ENCODE results near the gene MDGA2. TPM values are rescaled to one million over a fixed set of nuclear protein-coding genes. Genes with fewer than 3 reads are reported as not detected.

MDGA2 gene
- total RNA-seq, 6 donors from 2014 or later: 0.61 TPM; not detected in 5

DNA sequence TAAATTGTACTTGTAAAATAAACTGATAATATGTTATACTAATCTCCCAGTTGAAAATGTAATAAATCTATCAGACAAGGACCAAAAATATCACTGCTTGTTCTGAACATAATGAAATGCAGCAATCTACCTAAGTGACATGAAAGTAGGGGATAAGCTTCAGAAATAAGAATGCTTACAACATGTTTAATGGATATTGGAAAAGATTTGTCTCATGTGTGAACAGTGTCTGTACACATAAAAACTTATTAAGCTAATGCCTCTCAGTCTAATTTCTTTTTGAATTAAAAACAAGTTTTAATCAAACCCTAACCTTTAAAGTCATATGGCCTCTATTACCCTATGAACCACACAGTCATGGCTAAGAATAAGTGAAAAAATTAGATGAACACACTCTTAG, 465.3 kb downstream of the MDGA2 start:
- no peak overlapping the region for H3K4me3 ChIP-seq
- no peaks in the 10 kb centered on the region for H3K9me3 ChIP-seq
- H3K36me3 ChIP-seq: no peaks in the 10 kb centered on the region
- TF ChIP-seq, protein P1, sequence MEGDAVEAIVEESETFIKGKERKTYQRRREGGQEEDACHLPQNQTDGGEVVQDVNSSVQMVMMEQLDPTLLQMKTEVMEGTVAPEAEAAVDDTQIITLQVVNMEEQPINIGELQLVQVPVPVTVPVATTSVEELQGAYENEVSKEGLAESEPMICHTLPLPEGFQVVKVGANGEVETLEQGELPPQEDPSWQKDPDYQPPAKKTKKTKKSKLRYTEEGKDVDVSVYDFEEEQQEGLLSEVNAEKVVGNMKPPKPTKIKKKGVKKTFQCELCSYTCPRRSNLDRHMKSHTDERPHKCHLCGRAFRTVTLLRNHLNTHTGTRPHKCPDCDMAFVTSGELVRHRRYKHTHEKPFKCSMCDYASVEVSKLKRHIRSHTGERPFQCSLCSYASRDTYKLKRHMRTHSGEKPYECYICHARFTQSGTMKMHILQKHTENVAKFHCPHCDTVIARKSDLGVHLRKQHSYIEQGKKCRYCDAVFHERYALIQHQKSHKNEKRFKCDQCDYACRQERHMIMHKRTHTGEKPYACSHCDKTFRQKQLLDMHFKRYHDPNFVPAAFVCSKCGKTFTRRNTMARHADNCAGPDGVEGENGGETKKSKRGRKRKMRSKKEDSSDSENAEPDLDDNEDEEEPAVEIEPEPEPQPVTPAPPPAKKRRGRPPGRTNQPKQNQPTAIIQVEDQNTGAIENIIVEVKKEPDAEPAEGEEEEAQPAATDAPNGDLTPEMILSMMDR (IDR thresholded peaks at IDR 0.05): no peak
- no peak for TF ChIP-seq POLR2AphosphoS5 (IDR thresholded peaks at IDR 0.05)
- no peak for TF ChIP-seq EP300 (IDR thresholded peaks at IDR 0.05)
- TF ChIP-seq POLR2A (IDR thresholded peaks at IDR 0.05): no peak
- no peaks in the 10 kb centered on the region for H3K27me3 ChIP-seq
- ATAC-seq (ENCODE audit: low FRiP score in 2 of 2): no peak
- no peak overlapping the region for H3K27ac ChIP-seq
- DNase-seq: no peak
- no peaks in the 10 kb centered on the region for H3K4me1 ChIP-seq

DNA sequence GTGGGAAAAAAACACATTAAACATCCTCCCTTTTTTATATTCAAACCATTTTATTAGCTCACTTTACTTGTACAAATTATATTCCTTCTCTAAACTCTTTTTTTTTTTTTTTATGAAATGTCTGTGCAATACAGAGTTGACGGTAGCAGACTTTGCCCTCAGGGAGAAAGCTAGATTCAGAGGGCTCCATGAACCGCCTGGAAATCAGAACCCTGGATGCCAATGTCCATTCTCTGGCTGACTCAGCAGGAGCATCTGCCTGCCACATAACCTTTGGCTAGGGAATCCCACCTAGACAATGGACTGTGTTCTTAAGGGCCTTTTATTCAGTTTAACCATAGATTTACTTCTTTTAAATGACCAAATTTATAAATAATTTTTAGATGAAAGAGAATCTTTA, 467.0 kb downstream of the MDGA2 start:
- no peak overlapping the region for H3K27ac ChIP-seq
- H3K36me3 ChIP-seq: no peaks in the 10 kb centered on the region
- TF ChIP-seq POLR2AphosphoS5 (IDR thresholded peaks at IDR 0.05) (no peak), EP300 (IDR thresholded peaks at IDR 0.05) (no peak), POLR2A (IDR thresholded peaks at IDR 0.05) (no peak)
- TF ChIP-seq, protein P1 (IDR thresholded peaks at IDR 0.05): no peak
- ATAC-seq (ENCODE audit: low FRiP score in 2 of 2) (no peak), DNase-seq (no peak)
- no peaks in the 10 kb centered on the region for H3K9me3 ChIP-seq
- no peaks in the 10 kb centered on the region for H3K27me3 ChIP-seq
- WGBS, 2 donors: 87 to 89% methylated on average over 2 of the region's 2 CpGs
- no peaks in the 10 kb centered on the region for H3K4me1 ChIP-seq
- H3K4me3 ChIP-seq: no peak overlapping the region

DNA sequence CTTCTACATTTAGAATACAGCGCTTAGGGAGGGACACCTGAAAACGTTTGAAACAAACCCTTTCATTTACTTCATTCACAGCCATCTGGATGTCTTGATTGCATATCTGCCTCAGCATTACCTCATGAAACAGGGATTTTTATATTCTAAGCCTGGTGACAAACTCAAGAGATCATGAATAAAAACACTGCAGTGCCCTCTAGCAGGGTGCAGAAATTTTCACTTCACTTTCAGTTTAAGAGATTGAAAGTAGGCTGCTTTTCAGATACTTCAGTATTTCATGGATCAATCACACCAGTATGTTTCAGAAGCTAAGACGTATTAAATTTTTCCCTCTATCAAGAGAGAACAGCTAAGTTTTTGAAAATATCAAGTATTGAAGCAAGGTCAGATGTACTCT, 467.8 kb downstream of the MDGA2 start:
- H3K4me1 ChIP-seq: no peaks in the 10 kb centered on the region
- H3K9me3 ChIP-seq: no peaks in the 10 kb centered on the region
- no peak overlapping the region for H3K27ac ChIP-seq
- ATAC-seq (ENCODE audit: low FRiP score in 2 of 2): no peak
- TF ChIP-seq POLR2AphosphoS5 (IDR thresholded peaks at IDR 0.05) (no peak), EP300 (IDR thresholded peaks at IDR 0.05) (no peak), POLR2A (IDR thresholded peaks at IDR 0.05) (no peak)
- TF ChIP-seq, protein P1 (IDR thresholded peaks at IDR 0.05): no peak
- DNase-seq: no peak
- WGBS, 2 donors: 49 to 50% methylated on average over 3 of the region's 3 CpGs
- no peak overlapping the region for H3K4me3 ChIP-seq
- H3K36me3 ChIP-seq: no peaks in the 10 kb centered on the region
- no peaks in the 10 kb centered on the region for H3K27me3 ChIP-seq

DNA sequence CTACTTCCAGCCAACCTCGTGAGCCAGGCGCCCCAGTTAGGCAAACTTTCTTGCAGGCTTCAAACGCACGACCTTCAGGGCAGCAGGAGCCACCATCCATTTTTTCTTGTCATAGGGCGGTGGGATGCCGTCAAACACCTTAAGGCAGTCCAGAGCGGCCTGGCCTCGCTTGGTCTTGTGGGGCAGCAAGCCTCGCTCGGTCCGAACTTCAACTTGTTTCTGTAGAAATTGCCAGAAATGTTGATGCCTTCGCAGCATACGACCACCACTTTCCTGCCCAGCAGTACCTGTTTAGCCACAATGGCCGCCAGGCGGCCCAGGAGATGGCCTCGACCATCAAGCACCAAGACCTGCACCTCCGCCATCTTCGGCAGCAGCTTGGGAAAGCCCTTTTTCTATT, 474.7 kb downstream of the MDGA2 start:
- Histone ChIP-seq H3K36me3 (no peaks in the 10 kb centered on the region), H3K4me1 (no peaks in the 10 kb centered on the region), H3K27ac (no peak overlapping the region), H3K9me3 (no peaks in the 10 kb centered on the region), H3K4me3 (no peak overlapping the region), H3K27me3 (no peaks in the 10 kb centered on the region)
- TF ChIP-seq POLR2AphosphoS5 (IDR thresholded peaks at IDR 0.05): no peak
- no peak for TF ChIP-seq POLR2A (IDR thresholded peaks at IDR 0.05)
- no peak for TF ChIP-seq EP300 (IDR thresholded peaks at IDR 0.05)
- TF ChIP-seq, protein P1 (IDR thresholded peaks at IDR 0.05): no peak
- ATAC-seq (ENCODE audit: low FRiP score in 2 of 2) (no peak), DNase-seq (peak in 1 of 2 donors; percentile 40)
- 94 to 95% methylated on average over 12 to 18 of the region's 18 CpGs for WGBS, 2 donors

DNA sequence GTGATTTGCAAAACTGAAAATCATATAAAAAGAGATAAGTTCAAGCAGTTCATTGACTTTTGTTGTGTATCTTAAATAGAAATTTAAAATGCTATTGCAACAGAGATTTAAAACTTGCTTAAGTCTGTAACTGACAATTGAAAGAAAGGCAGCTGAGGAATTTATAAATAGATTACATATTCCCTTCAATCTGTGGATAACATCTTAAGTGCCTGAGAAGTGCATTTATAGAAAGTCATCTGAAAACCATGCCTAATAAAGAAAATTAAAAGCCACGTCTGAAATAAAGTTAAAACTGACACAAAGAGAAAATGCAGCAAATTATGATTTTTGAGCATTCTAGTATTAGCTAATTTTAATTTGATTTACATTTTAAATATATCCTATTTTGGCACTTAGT, 479.8 kb downstream of the MDGA2 start:
- TF ChIP-seq EP300 (IDR thresholded peaks at IDR 0.05) (no peak), POLR2A (IDR thresholded peaks at IDR 0.05) (no peak), POLR2AphosphoS5 (IDR thresholded peaks at IDR 0.05) (no peak)
- TF ChIP-seq, protein P1 (IDR thresholded peaks at IDR 0.05): no peak
- Histone ChIP-seq H3K27me3 (no peaks in the 10 kb centered on the region), H3K4me1 (no peaks in the 10 kb centered on the region), H3K9me3 (no peaks in the 10 kb centered on the region), H3K27ac (no peak overlapping the region), H3K4me3 (no peak overlapping the region), H3K36me3 (no peaks in the 10 kb centered on the region)
- WGBS, 2 donors: 54 to 63% methylated on average over 1 of the region's 1 CpG
- ATAC-seq (ENCODE audit: low FRiP score in 2 of 2): no peak
- DNase-seq: no peak

Data from upper lobe of left lung (tissue), 6 donors.